ENCODE data around the gene KRTAP9-2.
"Not testable (repeated sequence)": the region's sequence is repeated elsewhere in the genome, so short reads cannot be mapped to it uniquely, and the experiment has no call there.

KRTAP9-2 gene

DNA sequence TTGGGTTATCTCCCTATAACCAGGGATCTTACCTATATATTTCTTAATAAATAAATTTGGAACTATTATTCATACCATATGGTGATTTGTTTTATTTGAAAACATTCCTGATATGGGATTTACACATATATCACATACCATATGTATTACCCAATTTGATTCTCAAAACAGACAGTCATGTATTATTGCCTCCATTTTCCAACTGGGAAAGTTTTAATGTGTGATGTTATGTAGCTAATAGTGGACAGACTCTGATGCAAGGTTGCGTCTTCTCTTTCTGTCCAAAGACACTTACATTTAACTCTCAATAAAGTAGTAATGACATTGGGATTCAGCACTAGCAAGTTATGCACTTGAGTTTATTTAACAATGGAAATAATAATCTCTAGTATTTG, 29.8 kb downstream of the KRTAP9-2 start:
- no peak for DNase-seq
- Histone ChIP-seq H3K4me1 (no peaks in the 10 kb centered on the region), H3K27me3 (peaks cover 71% of the 10 kb centered on the region), H3K36me3 (no peaks in the 10 kb centered on the region), H3K9me3 (no peaks in the 10 kb centered on the region), H3K4me3 (ENCODE audit: low read depth, low read length) (no peak overlapping the region)
- TF ChIP-seq, protein P1, sequence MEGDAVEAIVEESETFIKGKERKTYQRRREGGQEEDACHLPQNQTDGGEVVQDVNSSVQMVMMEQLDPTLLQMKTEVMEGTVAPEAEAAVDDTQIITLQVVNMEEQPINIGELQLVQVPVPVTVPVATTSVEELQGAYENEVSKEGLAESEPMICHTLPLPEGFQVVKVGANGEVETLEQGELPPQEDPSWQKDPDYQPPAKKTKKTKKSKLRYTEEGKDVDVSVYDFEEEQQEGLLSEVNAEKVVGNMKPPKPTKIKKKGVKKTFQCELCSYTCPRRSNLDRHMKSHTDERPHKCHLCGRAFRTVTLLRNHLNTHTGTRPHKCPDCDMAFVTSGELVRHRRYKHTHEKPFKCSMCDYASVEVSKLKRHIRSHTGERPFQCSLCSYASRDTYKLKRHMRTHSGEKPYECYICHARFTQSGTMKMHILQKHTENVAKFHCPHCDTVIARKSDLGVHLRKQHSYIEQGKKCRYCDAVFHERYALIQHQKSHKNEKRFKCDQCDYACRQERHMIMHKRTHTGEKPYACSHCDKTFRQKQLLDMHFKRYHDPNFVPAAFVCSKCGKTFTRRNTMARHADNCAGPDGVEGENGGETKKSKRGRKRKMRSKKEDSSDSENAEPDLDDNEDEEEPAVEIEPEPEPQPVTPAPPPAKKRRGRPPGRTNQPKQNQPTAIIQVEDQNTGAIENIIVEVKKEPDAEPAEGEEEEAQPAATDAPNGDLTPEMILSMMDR (IDR thresholded peaks at IDR 0.05; ENCODE audit: low read depth, low read length), result no peak

DNA sequence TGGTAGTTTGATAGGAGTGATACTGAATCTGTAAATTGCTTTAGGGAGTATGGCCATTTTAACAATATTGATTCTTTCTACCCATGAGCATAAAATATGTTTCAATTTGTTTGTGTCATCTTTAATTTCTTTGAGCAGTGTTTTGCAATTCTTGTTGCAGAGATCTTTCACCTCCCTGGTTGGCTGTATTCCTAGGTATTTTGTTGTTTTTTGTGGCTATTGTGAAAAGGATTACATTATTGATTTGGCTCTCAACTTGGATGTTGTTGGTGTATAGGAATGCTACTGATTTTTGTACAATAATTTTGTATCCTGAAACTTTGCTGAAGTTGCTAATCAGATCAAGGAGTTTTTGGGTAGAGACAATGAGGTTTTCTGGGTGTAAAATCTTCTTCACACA, 32.0 kb downstream of the KRTAP9-2 start:
- TF ChIP-seq, protein P1 (IDR thresholded peaks at IDR 0.05; ENCODE audit: low read depth, low read length), result no peak
- no peaks in the 10 kb centered on the region for H3K36me3 ChIP-seq
- peaks cover 63% of the 10 kb centered on the region for H3K27me3 ChIP-seq
- no peaks in the 10 kb centered on the region for H3K9me3 ChIP-seq
- H3K4me3 ChIP-seq (ENCODE audit: low read depth, low read length), result no peak overlapping the region
- H3K4me1 ChIP-seq, result no peaks in the 10 kb centered on the region
- no peak for DNase-seq

DNA sequence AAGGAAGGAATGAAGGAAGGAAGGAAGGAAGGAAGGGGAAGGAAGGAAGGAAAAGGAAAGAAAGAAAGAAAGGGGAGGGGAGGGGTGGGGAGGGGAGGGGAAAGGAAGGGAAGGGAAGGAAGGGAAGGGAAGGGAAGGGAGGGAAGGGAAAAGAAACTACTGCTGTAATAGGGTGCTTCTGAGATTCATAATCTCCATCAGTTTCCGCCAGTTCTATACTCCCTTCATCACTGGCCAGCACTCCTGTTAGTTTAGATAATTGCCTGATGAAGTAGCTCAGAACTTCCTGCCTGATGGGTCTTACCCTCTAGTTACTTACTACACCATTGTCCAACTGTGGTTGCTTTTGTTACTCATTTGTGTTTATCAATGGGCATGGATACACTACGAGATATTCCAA, 36.8 kb downstream of the KRTAP9-2 start:
- Histone ChIP-seq H3K36me3 (no peaks in the 10 kb centered on the region), H3K9me3 (no peaks in the 10 kb centered on the region)
- DNase-seq, result no peak

DNA sequence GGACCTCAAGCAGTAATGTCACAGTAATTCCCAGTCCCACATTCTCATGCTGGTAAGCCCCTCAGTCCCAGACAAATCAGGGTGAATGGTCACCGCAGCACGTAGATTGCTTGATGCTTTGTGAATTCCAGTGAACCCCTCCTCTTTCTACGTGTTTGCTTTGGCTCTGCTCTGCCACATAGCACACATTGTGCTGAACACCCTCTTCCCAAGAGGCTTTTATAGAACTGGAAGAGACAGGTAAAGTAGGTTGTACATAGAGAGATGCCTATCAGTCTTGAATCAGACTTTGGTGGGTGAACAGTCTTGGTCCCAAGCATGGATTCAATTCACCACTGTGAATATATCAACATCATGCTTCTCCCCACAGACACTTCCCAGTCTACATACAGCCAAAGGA, 38.2 kb downstream of the KRTAP9-2 start:
- peaks cover 18% of the 10 kb centered on the region for H3K27me3 ChIP-seq
- no peaks in the 10 kb centered on the region for H3K9me3 ChIP-seq
- TF ChIP-seq, protein P1 (IDR thresholded peaks at IDR 0.05; ENCODE audit: low read depth, low read length), result no peak
- H3K4me1 ChIP-seq, result no peaks in the 10 kb centered on the region
- no peaks in the 10 kb centered on the region for H3K36me3 ChIP-seq
- H3K4me3 ChIP-seq (ENCODE audit: low read depth, low read length), result no peak overlapping the region
- no peak for DNase-seq

More for the DNA sequence above, 36.8 kb downstream of the KRTAP9-2 start:
- TF ChIP-seq, protein P1 (IDR thresholded peaks at IDR 0.05; ENCODE audit: low read depth, low read length), result no peak
- Histone ChIP-seq H3K4me3 (ENCODE audit: low read depth, low read length) (no peak overlapping the region), H3K27me3 (peaks cover 27% of the 10 kb centered on the region), H3K4me1 (no peaks in the 10 kb centered on the region)

DNA sequence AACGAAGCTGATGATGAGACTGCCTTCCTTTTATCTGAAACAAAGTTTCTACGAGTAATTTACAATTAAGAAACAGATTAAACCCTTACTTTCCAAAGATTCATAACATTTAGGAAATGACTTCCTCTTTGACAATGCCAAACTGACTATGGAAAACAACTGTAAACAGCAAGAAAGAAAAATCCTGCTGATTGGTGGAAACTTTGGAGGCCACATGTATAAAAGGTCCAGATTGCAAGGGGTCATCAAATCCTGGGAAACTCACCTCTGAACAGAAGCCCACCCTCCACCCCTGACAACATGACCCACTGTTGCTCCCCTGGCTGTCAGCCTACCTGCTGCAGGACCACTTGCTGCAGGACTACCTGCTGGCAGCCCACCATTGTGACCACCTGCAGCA, 38.6 kb downstream of the KRTAP9-2 start, which contains the start of gene KRTAP9-6:
Gene KRTAP9-6 (plus strand): TSS at position 301 of the 400 bp plus-strand sequence. CDS start 0 bp downstream, at position 301.
- no peak within 1 kb of the TSS for H3K4me3 ChIP-seq (ENCODE audit: low read depth, low read length)
- no peak for DNase-seq
- TF ChIP-seq, protein P1 (IDR thresholded peaks at IDR 0.05; ENCODE audit: low read depth, low read length), result no peak
- H3K9me3 ChIP-seq, result no peaks in the 10 kb centered on the region
- no peaks in the 10 kb centered on the region for H3K36me3 ChIP-seq
- peaks cover 18% of the 10 kb centered on the region for H3K27me3 ChIP-seq
- no peaks in the 10 kb centered on the region for H3K4me1 ChIP-seq

DNA sequence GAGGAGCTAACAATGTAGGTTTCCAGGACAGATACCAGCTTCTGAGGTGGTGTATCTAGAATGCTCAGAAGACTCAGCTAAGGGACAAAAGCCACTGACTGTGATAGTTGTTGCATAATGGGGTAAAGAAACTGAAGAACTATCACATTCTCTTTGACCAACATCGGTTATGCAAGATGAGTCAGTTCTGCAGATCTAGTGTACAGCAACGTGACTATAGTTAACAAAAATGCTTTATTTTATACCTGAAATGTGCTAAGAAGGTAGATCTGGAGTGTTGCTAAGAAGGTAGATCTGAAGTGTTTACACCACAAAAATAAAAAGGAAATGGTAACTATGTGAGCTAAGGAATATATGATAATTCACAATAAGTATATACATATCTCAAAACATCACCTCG, 41.3 kb downstream of the KRTAP9-2 start:
- peaks cover 9% of the 10 kb centered on the region for H3K27me3 ChIP-seq
- no peaks in the 10 kb centered on the region for H3K9me3 ChIP-seq
- H3K4me1 ChIP-seq, result no peaks in the 10 kb centered on the region
- no peak overlapping the region for H3K4me3 ChIP-seq (ENCODE audit: low read depth, low read length)
- no peaks in the 10 kb centered on the region for H3K36me3 ChIP-seq
- no peak for DNase-seq
- TF ChIP-seq, protein P1 (IDR thresholded peaks at IDR 0.05; ENCODE audit: low read depth, low read length), result no peak

DNA sequence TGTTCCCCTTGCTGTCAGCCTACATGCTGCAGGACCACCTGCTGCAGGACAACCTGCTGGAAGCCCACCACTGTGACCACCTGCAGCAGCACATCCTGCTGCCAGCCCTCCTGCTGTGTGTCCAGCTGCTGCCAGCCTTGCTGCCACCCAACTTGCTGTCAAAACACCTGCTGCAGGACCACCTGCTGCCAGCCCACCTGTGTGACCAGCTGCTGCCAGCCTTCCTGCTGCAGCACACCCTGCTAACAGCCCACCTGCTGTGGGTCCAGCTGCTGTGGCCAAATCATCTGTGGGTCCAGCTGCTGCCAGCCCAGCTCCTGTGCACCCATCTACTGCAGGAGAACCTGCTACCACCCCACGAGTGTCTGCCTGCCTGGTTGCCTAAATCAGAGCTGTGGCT, 44.9 kb downstream of the KRTAP9-2 start:
- H3K27me3 ChIP-seq; H3K9me3 ChIP-seq; H3K4me3 ChIP-seq (ENCODE audit: low read depth, low read length); H3K36me3 ChIP-seq; DNase-seq; H3K4me1 ChIP-seq: not testable (repeated sequence)

All from BE2C (cell line).